NCI-H1092 treated with DMSO at 0.1 percent for 48 hours (cell line): ENCODE results near the gene CP.

Experiments used
- DNase-seq: peaks from one replicate; lab custom pipeline; 2025; lab: John Stamatoyannopoulos, UW

Gene CP

DNA sequence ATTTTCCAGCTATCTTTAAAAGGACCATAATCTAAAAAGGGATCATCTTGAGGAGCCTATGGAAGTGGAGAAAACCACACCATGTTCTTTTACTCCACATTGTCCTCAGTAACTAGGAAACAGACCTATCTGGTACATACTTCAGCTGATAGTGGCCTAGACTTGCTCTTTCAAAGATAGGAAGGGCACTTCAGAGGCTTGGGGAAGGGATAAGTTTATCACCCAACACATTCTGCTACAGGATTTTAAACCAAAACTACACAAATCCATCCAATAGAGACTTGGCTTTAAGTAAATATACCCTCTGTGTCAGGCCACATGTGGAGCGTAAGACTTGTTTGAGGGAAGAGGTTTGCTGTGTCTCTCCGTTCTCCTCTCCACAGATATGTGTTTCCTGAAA lies 35.4 kb downstream of the CP start:
- DNase-seq, result no peak

DNA sequence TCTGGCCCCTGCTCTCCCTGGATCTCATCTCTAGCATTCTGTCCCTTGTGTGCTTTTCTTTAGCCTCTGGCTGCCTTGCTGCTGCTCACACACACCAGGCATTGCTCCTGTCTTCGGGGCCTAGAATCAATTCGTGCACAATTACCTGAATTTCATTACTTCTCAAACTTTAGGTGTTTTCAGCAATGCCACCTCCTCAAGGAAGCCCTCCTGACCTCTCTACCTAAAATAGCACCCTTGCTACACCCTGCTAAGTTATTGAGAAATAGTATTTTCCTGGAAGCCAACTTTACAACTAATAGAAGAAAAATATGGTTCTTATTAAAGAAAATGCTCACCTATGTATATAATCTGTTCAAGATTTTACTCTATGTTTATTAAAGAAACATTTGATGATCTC lies 40.4 kb downstream of the CP start:
- no peak for DNase-seq

DNA sequence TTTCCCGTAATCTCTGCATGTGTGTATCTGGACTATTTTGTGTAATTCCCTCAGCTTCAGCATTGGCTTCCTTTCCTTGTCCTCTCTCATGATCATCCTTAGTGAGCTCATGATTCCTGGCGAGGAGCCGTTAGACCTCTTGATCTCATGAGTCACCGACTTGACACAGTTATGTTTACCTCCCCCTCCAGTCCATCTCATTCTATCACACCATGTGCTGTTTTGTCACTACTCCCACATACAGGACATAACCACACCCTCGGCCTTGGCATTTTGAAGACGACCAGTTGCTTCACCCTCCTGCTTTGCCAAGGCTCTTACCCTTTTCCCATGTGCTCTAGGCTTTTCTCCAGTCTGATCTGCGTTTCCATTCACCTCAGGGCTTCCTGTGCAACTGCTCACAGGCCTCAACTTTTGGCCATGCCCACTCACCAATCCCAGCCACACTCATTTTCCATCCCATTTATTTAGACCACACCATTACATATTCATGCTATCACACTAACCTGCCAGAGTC lies 41.5 kb downstream of the CP start:
- DNase-seq, result no peak

DNA sequence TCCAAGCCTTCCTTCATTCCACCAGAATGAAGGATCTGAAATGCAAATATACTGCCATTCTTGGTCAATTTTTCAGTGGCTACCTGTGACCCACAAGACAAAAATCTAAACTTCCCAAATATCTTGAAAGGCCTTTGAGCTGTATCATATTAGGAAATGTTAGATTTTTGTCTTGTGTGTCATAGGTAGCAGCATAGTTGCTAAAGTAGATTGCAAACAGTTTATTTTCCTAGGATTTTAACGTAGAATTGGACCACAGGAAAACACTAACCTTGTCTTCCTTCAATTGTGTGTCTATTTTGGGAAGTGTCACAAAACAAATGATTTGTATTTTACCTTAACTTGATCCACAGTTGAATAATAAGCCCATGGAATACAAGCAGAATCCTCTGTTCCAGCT lies 42.4 kb downstream of the CP start:
- no peak for DNase-seq

DNA sequence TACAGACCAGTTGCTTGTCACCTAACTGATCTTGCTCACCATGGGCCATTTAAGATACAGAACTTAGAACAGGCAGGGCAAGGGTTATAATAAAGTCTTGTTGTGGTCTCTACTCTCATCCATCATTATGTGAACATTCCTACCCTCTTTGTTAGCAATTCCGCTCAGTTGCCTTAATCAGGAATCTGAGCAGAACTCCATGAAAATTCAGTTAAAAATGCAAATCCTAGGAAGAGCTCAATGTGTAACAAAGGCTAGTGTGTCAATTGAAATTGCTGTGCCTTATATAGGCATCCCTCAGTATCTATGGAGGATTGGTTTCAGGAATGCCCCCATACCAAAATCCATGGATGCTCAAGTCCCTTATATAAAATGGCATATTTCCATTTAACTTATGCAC lies 44.5 kb downstream of the CP start:
- DNase-seq, result no peak

DNA sequence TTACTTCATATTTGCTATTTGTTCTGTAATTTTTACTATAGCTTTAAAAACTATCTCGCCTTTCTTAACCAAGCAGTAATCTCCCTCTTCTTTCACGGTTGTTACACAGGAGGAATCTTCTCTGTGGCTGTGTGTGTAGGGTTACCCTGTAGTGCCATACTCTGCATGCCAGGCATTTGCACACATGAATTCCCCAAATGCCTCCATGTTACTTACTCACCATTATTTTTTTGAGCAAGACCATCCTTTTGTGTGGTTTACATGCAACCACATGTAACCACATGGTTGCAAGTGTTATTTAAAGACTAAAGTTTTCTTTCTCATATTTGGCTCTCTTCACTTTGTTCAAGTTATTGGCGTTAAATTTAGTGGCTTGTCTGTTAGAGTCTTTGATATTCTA lies 46.7 kb downstream of the CP start:
- no peak for DNase-seq

DNA sequence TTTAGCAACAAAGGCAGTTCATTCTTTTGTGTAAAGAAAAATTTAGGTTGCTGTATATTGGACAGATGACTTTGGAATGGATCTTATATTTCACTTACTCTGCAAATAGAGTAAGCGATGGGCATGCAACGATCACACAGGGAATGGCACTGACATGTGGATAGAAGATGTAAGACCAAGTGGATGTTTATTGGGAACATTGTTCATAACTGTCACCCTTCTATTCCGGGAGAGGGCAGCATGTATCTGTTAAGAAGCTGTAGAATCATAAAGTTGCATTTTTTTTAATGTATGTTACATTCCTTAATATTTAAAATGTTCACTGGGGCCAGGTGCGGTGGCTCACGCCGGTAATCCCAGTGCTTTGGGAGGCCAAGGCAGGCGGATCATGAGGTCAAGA lies 51.0 kb downstream of the CP start:
- DNase-seq, result no peak

DNA sequence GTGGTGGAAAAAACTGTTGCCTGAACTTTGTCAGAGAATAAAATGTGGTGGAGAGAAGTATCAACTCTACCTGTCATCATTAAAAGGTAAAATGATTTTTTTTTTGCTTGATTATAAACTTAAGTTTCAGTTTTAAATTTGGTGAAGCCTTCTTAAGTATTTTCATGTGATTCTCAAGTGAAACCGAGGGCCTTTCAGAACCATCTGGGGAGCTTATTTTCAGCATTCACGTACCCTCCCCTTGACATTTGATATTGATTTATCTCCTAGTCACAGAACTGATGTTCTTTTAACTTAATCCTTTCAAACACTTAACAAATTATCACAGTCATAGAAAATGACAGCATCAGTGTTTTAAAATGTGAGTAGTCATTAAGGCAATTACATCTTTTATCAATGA lies 53.7 kb downstream of the CP start:
- no peak for DNase-seq

DNA sequence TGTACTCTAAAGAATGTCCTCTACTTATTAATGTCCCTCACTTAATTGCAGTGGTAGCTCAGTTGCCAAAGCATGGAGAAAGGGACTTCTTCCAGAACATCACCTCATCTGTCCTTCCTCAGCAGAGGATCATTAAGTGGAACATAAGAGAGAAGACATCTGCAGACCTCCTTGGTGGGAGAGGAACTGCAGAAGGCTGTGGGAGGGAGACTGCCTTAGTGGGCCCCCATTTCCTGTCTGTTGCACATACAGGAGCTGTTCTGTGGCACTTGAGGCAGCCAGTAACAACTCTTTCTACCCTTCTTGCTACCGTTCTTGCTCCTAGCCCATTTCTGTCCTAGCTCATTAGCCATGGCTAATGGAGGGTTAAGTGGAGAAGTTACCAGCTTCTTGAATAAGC lies 58.6 kb downstream of the CP start:
- DNase-seq, result no peak

DNA sequence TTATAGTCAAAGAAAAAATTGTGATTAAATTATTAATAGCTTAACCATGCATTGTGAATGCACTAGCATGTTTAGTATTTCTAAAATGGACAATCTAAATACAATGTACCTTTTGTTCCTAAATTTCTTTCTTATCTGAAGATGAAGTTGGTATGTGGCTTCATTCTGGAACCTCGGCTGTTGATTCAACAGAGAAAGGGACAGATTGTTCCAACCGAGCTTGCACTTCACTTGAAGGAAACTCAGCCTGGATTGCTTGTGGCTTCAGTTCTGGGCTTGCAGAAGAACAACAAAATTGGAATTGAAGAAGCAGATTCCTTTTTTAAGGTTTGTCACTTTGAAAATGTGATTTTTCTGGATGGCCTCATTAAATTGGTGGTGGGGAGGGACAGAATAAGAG lies 59.6 kb downstream of the CP start:
- DNase-seq, result no peak

DNA sequence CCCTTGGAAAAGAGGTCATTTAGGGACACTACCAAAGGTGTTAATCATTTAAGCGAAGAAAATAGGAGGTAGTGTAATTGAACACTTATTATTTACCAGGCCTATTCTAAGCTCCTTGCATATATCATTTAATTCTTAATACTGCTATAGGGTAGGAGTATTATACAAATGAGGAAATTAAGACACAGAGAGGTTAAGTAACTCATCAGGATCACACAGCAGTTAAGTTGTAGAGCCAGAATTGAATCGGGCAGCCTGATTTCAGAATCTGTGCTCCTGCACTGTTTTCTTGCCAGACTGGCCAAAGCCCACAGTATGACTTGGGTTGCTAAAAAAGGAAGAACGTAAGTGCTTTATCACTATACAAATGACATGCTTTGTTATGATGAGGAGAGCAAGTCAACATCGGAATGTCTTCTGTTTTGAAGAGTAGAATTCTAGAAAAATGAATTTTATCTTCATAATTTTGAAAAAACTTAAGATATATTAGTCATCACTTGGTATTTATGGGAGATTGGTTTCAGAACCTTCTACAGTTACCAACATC lies 60.8 kb downstream of the CP start:
- DNase-seq, result no peak

DNA sequence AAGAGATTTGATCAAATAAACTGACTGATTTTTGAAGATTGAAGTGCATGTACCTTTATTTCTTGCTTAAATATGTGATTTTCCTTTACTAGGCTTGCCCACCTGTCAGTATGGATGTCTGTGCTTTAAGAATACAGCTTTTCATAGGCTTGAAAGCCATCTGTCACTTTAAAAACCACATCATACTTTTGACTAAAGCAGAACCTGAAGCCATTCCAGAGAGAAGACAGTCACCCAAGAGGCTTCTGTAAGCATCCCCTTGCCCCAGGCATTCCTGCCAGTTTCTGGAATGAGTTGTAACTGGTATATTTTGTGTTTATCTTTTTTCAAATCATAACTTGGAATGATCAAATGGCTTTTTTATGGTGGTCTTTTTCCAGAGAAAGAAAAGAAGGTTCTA lies 68.2 kb downstream of the CP start:
- no peak for DNase-seq

DNA sequence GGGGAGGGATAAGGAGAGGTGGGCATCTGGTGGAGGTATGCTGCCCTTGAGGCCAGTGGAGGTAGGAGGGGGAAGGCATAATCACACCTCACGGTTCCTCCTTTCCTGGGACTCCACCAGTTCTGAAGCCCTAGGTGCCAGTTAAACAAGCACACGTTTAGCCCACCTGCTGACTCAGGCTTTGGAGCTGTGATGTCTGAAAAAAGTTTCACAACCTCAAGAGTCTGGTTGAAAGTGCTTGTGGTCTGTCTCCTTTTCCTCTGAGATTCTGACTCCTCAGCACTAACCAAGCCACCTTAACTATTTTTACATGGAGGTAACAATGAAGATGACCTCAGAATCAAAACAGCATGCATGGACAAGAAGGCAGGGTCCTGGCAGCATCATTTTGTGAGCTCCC lies 69.2 kb downstream of the CP start:
- no peak for DNase-seq

DNA sequence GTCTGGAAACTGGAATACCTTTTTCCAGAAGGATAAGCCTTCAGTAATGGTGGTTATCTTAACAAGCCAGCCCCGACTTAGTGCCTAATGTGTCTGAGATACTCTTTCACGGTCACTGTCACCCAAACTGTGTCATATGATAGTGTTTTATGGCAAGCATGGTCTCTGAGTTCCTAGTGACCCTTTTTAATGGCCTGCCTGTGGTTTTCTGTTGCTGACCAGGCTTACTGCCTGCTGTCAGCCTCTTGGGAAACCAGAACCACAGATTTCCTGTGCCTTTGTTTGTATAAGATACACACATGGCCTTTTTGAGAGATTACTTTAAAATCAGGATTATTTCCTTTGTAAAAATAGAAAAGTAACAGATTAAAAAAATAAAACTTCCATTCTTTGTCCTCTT lies 69.8 kb downstream of the CP start:
- no peak for DNase-seq

DNA sequence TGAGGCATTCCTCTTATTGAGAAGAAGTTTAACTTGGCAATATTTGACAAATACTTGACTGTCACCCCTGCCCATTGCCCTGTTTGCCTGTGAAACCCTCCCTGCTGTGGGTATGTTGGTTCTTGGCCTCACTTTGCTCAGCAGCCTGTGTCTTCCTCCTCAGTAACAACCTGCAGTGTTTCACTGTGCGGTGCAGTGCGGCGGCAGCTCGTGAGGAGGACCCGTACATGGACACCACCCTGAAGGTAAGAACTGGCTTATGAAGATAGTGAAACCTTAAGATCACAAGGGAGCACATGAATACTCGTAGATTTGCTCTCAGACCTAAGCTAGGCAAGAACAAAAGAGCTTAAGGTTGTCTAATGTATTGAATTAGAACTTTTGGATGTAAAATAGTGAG lies 71.2 kb downstream of the CP start:
- no peak for DNase-seq

DNA sequence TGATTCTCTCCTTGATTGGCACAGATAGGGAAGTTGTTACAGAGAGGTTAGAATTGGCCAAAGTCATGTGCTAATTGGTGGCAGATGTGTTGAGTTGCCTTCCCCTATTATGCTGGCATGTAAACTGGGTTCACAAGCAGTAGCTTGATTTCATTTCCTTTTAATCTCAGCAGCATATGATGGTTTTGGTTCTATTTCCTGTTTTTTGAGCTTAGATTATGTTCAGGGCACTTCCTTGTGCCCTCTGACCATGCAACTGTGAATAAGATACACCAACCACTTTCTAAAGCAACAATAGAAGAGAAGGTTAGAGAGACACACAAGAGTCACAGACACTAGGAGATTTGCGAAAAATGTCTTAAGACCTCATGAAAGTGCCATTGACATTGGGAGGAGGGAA lies 75.7 kb downstream of the CP start:
- DNase-seq, result no peak

DNA sequence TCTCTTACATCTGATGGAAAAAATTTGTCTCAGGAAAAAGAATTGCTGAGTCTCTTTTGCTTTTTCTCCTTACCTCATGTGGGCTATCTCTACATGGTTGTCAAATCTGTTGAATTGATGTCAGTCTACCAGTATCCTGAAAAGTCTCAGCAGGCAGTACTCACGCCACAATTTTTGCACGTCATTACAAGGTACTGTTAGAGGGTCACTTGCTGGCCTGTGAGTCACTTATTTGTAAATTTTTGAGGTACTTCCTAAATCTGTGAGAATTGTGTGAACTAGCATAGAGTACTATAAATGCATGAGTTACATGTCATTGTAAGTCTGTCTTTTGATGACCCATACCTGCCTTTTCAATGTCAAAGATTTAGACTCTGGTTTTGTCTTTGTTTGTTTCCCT lies 76.3 kb downstream of the CP start:
- no peak for DNase-seq

DNA sequence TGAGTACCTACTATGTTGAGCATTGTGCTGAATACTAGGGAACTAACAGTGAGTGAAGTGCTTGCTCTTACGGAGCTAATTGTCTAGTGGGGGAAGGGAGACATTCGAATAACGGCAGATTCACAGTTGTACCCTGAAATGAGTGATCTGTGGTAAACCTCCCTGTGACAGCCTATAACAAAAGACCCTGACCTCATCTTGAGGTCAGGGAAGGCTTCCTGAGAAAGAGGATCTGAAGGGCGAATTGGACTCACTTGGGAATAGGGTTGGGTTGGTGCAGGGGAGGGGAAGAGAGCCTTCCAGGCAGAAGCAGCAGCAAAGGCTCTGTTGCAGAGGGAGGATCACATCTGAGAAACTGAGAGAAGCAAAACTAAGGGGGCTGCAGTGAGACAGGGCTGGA lies 78.9 kb downstream of the CP start:
- no peak for DNase-seq

DNA sequence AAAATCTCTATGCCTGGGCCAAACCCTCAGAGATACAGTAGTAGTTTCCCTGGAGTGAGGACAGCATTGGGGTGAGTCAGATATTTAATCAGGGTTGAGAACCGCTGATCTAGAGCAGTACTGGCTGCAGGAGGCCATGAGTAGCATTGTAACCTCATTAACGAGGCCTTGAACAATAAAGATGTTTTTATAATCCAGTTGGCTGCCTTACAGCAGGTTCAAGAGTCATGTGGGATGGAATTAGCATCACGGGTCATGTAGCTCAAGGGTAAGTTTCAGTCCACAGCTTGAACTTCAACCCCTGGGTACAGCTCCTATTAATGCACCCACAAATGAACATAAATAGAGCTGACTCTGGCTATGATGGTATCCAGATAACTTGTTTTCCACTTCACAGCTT lies 87.1 kb downstream of the CP start:
- DNase-seq, result no peak

DNA sequence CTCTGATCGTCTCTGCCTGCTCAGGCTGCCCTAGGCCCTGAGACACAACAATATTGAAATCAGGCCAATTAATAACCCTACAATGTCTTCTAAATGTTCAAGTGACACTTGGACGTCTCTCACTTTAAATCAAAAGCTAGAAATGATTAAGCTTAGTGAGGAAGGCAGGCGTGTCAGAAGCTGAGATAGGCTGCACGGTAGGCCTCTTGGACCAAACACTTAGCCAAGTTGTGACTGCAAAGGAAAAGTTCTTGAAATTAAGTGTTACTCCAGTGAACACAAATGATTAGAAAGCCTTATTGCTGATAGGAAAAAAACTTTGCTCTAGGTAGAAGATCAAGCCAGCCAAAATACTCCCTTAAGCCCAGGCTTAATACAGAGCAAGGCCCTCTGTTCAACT lies 90.0 kb downstream of the CP start:
- DNase-seq, result no peak

DNA sequence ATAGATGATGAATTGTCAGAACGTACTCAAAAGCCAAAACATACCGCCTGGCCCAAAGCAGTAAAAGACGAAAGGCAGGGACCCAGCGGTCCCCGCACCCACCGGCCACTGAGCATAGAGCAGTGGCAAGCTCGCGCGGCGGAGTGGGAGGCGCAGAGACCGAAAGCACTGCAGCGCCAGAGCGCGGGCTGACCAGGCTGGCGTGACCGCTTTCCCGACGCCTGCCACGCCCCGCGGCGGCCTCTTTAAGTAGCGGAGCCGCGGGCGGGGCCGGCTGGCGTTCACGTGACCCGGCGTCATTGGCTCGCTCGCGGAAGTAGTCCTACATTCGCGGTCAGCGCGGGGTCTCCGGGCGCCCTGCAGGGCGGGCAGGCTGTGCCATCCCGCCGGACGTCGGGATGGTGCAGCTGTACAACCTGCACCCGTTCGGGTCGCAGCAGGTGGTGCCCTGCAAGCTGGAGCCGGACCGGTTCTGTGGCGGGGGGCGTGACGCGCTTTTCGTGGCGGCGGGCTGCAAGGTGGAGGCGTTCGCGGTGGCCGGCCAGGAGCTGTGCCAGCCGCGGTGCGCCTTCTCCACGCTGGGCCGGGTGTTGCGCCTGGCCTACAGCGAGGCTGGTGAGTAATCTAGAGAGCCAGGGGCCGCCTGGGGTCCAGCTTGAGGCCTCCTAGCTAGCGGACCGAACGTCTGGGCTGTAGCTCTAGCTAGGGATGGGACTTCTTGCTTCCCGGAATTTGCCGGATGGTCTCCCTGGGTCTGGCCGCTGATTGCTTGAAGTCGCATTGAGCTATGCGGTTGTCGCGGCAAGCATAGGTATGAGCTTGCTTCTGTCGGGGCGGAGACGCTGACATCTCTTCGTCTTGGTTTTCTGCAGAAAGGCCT lies 92.1 kb downstream of the CP start, which contains the start of gene HPS3:
Gene HPS3, plus strand, starts transcription at position 313 of the 880 bp plus-strand sequence. Its CDS starts 86 bp downstream, at position 399.
- peak; percentile 88 for DNase-seq

DNA sequence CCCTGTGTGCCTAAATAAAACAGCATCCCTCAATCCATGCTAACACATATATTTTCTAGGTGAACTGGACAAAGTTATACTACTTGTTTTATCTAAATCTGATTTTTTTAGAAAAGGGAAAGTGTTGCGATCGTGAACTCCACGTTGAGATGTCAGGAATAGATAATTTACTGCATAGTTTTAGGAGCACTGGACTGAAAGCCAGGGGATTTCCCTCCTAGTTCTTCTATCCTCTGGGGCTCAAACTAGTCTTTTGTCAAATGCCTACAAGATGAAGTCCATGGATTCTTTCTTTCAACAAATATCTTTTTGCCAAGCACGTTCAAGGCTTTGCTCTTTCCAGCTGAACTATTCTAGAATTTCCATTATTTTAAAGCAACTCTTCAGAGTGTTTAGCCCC lies 92.8 kb downstream of the CP start:
- DNase-seq, result no peak

DNA sequence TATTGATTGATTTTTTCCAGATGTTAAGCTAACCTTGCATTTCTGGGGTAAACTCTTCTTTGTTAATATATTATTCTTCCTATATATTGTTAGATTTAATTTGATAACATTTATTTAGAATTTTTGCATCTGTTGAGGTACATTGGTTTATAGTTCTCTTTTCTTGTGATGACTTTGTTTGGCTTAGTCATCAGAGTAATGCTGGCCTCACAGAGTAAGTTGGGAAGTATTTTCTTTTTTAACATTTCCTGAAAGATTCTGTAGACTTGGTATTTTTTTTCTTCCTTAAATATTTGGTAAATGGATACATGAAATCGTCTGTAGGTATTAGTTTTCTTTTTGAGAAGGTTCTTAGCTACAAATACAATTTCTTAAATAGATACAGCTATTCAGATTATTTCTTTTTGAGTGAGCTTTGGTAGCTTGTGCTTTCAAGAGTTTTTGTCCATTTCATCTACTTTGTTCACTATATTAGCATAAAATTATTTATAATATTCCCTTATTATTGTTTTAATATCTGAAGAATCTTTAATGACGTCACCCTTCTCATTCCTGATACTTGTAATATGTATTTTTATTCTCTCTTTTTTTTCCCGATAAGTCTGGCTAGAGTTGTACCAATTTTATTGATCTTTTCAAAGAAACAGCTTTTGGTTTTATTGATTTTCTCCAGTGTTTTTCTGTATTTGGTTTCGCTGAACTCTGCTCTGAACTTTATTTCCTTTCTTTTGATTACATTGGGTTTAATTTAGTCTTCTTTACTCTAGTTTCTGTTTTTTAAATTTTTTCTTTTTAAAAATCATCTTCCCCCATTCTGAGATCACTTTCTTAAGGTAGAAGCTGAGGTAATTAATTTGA lies 98.7 kb downstream of the CP start:
- DNase-seq, result no peak
